Measurements from ENCODE around the gene TBC1D8B. TPM values are rescaled to one million over a fixed set of nuclear protein-coding genes. Genes with fewer than 3 reads are reported as not detected.

Gene TBC1D8B
- total and polyA plus RNA-seq, 2 of the 4 experiments (the other 2 are of a cell fraction): 8.3 to 10.4 TPM

DNA sequence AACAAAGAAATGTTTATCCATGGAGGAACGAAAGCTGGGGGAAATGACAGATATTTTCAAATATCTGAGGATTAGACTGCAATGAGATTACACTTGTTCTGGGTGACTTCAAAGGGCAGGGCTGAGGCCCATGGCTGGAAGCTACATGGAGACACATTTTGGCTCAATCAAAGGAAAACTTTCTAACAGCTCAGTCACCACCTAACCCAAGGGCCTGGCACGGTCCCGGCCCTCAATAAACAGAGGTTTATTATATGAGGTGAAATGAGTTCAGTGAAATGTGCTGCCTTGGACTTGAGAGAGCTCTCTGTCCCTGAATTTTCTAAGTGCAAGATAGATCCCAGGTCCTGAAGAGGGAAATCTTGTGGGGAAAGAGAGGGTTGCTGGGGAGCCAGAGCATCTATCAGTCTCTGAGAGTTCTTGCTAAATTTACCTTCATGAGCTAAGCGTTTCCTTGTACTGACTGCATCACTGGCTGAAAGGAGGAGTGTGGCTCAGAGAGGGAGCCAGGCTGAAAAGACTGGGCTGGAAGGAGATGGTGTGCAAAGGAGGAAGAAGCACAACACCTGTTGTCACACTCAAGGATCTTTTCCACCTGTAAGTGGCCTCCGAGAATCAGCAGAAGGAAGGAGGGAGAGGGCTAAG is 102.7 kb downstream of the TBC1D8B start:
- Histone ChIP-seq H3K9ac (ENCODE audit: low read depth, low read length) (no peak overlapping the region), H4K91ac (ENCODE audit: insufficient read depth, low read depth, low read length) (no peak overlapping the region), H3K27ac (ENCODE audit: insufficient read depth, low read length) (no peak overlapping the region), H2AK9ac (replicated peaks; ENCODE audit: low read depth, low read length, poor library complexity) (no peak overlapping the region), H3K4me2 (ENCODE audit: low read depth, low read length) (no peak overlapping the region), H3K79me1 (ENCODE audit: low read depth in 1 of 2, low read length in 2 of 2) (no peaks in the 10 kb centered on the region), H2BK5ac (ENCODE audit: low read depth, low read length, poor library complexity, severe bottlenecking) (no peak overlapping the region), H3K9me1 (ENCODE audit: insufficient read depth, low read length) (no peaks in the 10 kb centered on the region), H2BK20ac (ENCODE audit: low read depth, low read length) (no peak overlapping the region), H3K4me1 (ENCODE audit: control insufficient read depth, insufficient read depth, low read length) (no peaks in the 10 kb centered on the region), H3K56ac (ENCODE audit: extremely low read depth, insufficient read depth, low read length) (no peak overlapping the region), H3K36me3 (ENCODE audit: control insufficient read depth, insufficient read depth, low read length) (no peaks in the 10 kb centered on the region), H2AFZ (replicated peaks; ENCODE audit: low read length, poor library complexity) (no peak overlapping the region), H2AK5ac (ENCODE audit: low read depth, low read length) (no peak overlapping the region), H2BK15ac (ENCODE audit: low read depth, low read length) (no peak overlapping the region), H3K14ac (replicated peaks; ENCODE audit: low read depth, low read length) (no peak overlapping the region), H4K5ac (ENCODE audit: low read depth, low read length) (no peak overlapping the region), H2BK120ac (ENCODE audit: low read depth, low read length) (no peak overlapping the region), H3K27me3 (ENCODE audit: control insufficient read depth, insufficient read depth, low read length) (peaks cover 16% of the 10 kb centered on the region), H3K23ac (ENCODE audit: low read depth, low read length) (no peak overlapping the region), H3K4ac (ENCODE audit: low read depth, low read length) (no peak overlapping the region), H4K20me1 (ENCODE audit: insufficient read depth, low read length) (no peaks in the 10 kb centered on the region), H3K18ac (ENCODE audit: low read depth, low read length) (no peak overlapping the region), H3K9me3 (ENCODE audit: control insufficient read depth, insufficient read depth, low read length) (no peaks in the 10 kb centered on the region), H4K8ac (ENCODE audit: low read depth in 2 of 2, low read length in 2 of 2) (no peak overlapping the region), H3K4me3 (ENCODE audit: insufficient read depth, low read depth, low read length) (no peak overlapping the region)
- ChIA-PET CTCF (interaction anchor here (1.0 kb wide), 1 partner anchor 11 kb away, joined by 3 read pairs; no protein-coding TSS in a partner anchor), POLR2A (ENCODE audit: unreplicated experiment) (no interaction called here)
- no CpG with 5 or more reads among the region's 5 CpGs for WGBS, 2 experiments (ENCODE audit: extremely low coverage in 2 of 2, insufficient read length in 1 of 2)
- in situ Hi-C loops (cut with MboI; ENCODE audit: low sequenced_read_pairs) (no loop called here), intact Hi-C loops (cut with micrococcal nuclease) (no loop called here), dilution Hi-C loops (cut with HindIII; ENCODE audit: low sequenced_read_pairs, unreplicated experiment) (no loop called here)
- BruUV-seq (replicated peaks): no TSS peak
- DNase-seq (no peak), ATAC-seq (ENCODE audit: low read depth) (no peak)
- TF ChIP-seq MXI1 (IDR thresholded peaks at IDR 0.05; ENCODE audit: borderline replicate concordance, low read depth, low read length): no peak
- TF ChIP-seq RFX5 (IDR thresholded peaks at IDR 0.05; ENCODE audit: low read depth, low read length): no peak
- no peak for TF ChIP-seq MAFK (IDR thresholded peaks at IDR 0.05; ENCODE audit: low read depth, low read length)
- no peak for TF ChIP-seq RCOR1 (IDR thresholded peaks at IDR 0.05; ENCODE audit: insufficient replicate concordance, low read length)
- no peak for TF ChIP-seq RAD21 (IDR thresholded peaks at IDR 0.05; ENCODE audit: low read length)
- no peak for TF ChIP-seq BHLHE40 (IDR thresholded peaks at IDR 0.05; ENCODE audit: low read depth, low read length)
- no peak for TF ChIP-seq FOS (IDR thresholded peaks at IDR 0.05; ENCODE audit: low read depth, low read length)
- TF ChIP-seq, protein P1, sequence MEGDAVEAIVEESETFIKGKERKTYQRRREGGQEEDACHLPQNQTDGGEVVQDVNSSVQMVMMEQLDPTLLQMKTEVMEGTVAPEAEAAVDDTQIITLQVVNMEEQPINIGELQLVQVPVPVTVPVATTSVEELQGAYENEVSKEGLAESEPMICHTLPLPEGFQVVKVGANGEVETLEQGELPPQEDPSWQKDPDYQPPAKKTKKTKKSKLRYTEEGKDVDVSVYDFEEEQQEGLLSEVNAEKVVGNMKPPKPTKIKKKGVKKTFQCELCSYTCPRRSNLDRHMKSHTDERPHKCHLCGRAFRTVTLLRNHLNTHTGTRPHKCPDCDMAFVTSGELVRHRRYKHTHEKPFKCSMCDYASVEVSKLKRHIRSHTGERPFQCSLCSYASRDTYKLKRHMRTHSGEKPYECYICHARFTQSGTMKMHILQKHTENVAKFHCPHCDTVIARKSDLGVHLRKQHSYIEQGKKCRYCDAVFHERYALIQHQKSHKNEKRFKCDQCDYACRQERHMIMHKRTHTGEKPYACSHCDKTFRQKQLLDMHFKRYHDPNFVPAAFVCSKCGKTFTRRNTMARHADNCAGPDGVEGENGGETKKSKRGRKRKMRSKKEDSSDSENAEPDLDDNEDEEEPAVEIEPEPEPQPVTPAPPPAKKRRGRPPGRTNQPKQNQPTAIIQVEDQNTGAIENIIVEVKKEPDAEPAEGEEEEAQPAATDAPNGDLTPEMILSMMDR (conservative IDR thresholded peaks at IDR 0.05; ENCODE audit: low read depth, low read length): no peak
- TF ChIP-seq, protein P2, sequence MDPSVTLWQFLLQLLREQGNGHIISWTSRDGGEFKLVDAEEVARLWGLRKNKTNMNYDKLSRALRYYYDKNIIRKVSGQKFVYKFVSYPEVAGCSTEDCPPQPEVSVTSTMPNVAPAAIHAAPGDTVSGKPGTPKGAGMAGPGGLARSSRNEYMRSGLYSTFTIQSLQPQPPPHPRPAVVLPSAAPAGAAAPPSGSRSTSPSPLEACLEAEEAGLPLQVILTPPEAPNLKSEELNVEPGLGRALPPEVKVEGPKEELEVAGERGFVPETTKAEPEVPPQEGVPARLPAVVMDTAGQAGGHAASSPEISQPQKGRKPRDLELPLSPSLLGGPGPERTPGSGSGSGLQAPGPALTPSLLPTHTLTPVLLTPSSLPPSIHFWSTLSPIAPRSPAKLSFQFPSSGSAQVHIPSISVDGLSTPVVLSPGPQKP (IDR thresholded peaks at IDR 0.05; ENCODE audit: borderline replicate concordance, low read depth, low read length): no peak
- TF ChIP-seq NFE2L2 (IDR thresholded peaks at IDR 0.05; ENCODE audit: low read depth, low read length): no peak
- TF ChIP-seq CHD1 (IDR thresholded peaks at IDR 0.05; ENCODE audit: low read depth, low read length): no peak
- TF ChIP-seq CEBPB (IDR thresholded peaks at IDR 0.05; ENCODE audit: low read depth, low read length): no peak
- TF ChIP-seq POLR2A (IDR thresholded peaks at IDR 0.05; ENCODE audit: low read depth, low read length): no peak
- TF ChIP-seq MAZ (IDR thresholded peaks at IDR 0.05; ENCODE audit: borderline replicate concordance, low read depth, low read length): no peak
- no peak for TF ChIP-seq SMC3 (IDR thresholded peaks at IDR 0.05; ENCODE audit: low read depth, low read length)
- TF ChIP-seq, protein P3, sequence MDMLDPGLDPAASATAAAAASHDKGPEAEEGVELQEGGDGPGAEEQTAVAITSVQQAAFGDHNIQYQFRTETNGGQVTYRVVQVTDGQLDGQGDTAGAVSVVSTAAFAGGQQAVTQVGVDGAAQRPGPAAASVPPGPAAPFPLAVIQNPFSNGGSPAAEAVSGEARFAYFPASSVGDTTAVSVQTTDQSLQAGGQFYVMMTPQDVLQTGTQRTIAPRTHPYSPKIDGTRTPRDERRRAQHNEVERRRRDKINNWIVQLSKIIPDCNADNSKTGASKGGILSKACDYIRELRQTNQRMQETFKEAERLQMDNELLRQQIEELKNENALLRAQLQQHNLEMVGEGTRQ (IDR thresholded peaks at IDR 0.05; ENCODE audit: low read depth, low read length): no peak
